Sigmoid colon (tissue), 7 donors: ENCODE data around the gene RSBN1L. TPM values are rescaled to one million over a fixed set of nuclear protein-coding genes. Genes with fewer than 3 reads are reported as not detected.

ENCODE experiments used
- DNase-seq: peaks from one replicate; pipeline ENCODE4 v3.0.0-alpha.2; 2019
- H3K27ac ChIP-seq, 4 donors: fragments of 200-600 bp; sonication (generic); one replicate each; pipeline ENCODE4 v1.5.1; 2016 to 2019; ENCODE audit warnings: mild to moderate bottlenecking in 1 of 4
- H3K27me3 ChIP-seq, 3 donors: fragments of 200-600 bp; sonication (generic); one replicate each; pipeline ENCODE4 v1.5.1; 2019; ENCODE audit warnings: mild to moderate bottlenecking in 1 of 3
- H3K36me3 ChIP-seq, 4 donors: fragments of 200-600 bp; sonication (generic); one replicate each; pipeline ENCODE4 v1.5.1; 2016 to 2019
- H3K4me1 ChIP-seq, 4 donors: fragments of 200-600 bp; sonication (generic); one replicate each; pipeline ENCODE4 v1.5.1; 2017 to 2019
- H3K4me3 ChIP-seq, 4 donors: fragments of 200-600 bp; sonication (generic); one replicate each; pipeline ENCODE4 v1.5.1; 2017 to 2019; ENCODE audit warnings: mild to moderate bottlenecking in 2 of 4, moderate library complexity in 1 of 4
- H3K9me3 ChIP-seq, 4 donors: fragments of 200-600 bp in 3 of 4; sonication (generic) in 3 of 4; one replicate each; pipeline versions ENCODE4 v1.5.1 to v1.6.1; 2013 to 2019
- CTCF ChIP-seq, 4 experiments: fragments of 450-650 bp in 3 of 4; fragments of 200-600 bp in 1 of 4; IDR thresholded peaks; one replicate each; pipeline ENCODE4 v1.5.1; 2016 to 2019; ENCODE audit warnings: antibody characterized with exemption in 4 of 4, mild to moderate bottlenecking in 3 of 4, moderate library complexity in 2 of 4
- EP300 ChIP-seq, 4 donors: sonication (generic); formaldehyde crosslinking; IDR thresholded peaks; one replicate each; pipeline ENCODE4 v1.6.1; 2017; ENCODE audit warnings: antibody characterized with exemption in 4 of 4
- POLR2A ChIP-seq, 2 donors: fragments of 450-650 bp; IDR thresholded peaks; one replicate each; pipeline ENCODE4 v1.6.1; 2016; ENCODE audit warnings: antibody characterized with exemption in 2 of 2, mild to moderate bottlenecking in 2 of 2, moderate library complexity in 2 of 2
- POLR2AphosphoS5 ChIP-seq, 4 donors: sonication (generic); formaldehyde crosslinking; IDR thresholded peaks; one replicate each; pipeline ENCODE4 v1.6.1; 2017; ENCODE audit warnings: antibody characterized with exemption in 4 of 4
- WGBS, 2 donors: extraction: QIAGEN DNeasy Blood & Tissue Kit; methylation state at CpG; one replicate each; pipeline ENCODE4 v1.1.7; 2013; 5-methylcytosine and 5-hydroxymethylcytosine counted together
- intact Hi-C: fragments of 100-400 bp; cut with DNase I; formaldehyde crosslinking; loops from one replicate; pipeline ENCODE4 v1.15.1; 2023
- polyA plus RNA-seq, 3 donors: library from polyadenylated mRNA; stranded (reverse); fragments of 200-250 nt; gene quantifications; one replicate each; pipeline ENCODE4 v1.2.3, GENCODE V29; 2013
- total RNA-seq, 4 donors: library from RNA; depleted of rRNA; stranded (reverse); fragments of >200 nt; gene quantifications; one replicate each; pipeline ENCODE4 v1.1.0, GENCODE V29; 2016
- donor health status: healthy with polysubstance abuse.
- donor health status: Bipolar disorder and iron deficiency.
- donor health status: healthy.

RSBN1L gene
- total and polyA plus RNA-seq, 7 donors, result 6.0 to 50.4 (median 29.3) TPM

- intact Hi-C loops, result no loop called here
- 21 to 74% methylated on average over 6 of the region's 6 CpGs for WGBS, 2 donors
- no peaks in the 10 kb centered on the region for H3K36me3 ChIP-seq
- no peaks in the 10 kb centered on the region for H3K9me3 ChIP-seq
- TF ChIP-seq EP300 (IDR thresholded peaks at IDR 0.05) (no peak), POLR2A (IDR thresholded peaks at IDR 0.05) (no peak), CTCF (IDR thresholded peaks at IDR 0.05) (no peak), POLR2AphosphoS5 (IDR thresholded peaks at IDR 0.05) (no peak)
- H3K27ac ChIP-seq, result no peak overlapping the region
- no peak overlapping the region for H3K4me3 ChIP-seq
- no peaks in the 10 kb centered on the region for H3K27me3 ChIP-seq
- no peak for DNase-seq
- H3K4me1 ChIP-seq, result no peaks in the 10 kb centered on the region
Observed at GRCh38 chr7:77667459-77668086, 28.7 kb upstream of the RSBN1L start.

- 55 to 78% methylated on average over 5 of the region's 5 CpGs for WGBS, 2 donors
- Histone ChIP-seq H3K27me3 (no peaks in the 10 kb centered on the region), H3K4me1 (peaks cover 0 to 4% (median 2%) of the 10 kb centered on the region in 4 donors), H3K9me3 (no peaks in the 10 kb centered on the region), H3K36me3 (no peaks in the 10 kb centered on the region), H3K27ac (no peak overlapping the region), H3K4me3 (no peak overlapping the region)
- DNase-seq, result no peak
- intact Hi-C loops, result no loop called here
- TF ChIP-seq EP300 (IDR thresholded peaks at IDR 0.05) (no peak), POLR2A (IDR thresholded peaks at IDR 0.05) (no peak), POLR2AphosphoS5 (IDR thresholded peaks at IDR 0.05) (no peak), CTCF (IDR thresholded peaks at IDR 0.05) (no peak)
Observed at GRCh38 chr7:77674878-77675277, 21.4 kb upstream of the RSBN1L start.

GRCh38 chr7:77679608-77680007 is 16.7 kb upstream of the RSBN1L start:
- no peaks in the 10 kb centered on the region for H3K27me3 ChIP-seq
- H3K27ac ChIP-seq, result no peak overlapping the region
- no peak for DNase-seq
- peaks cover 0 to 12% (median 6%) of the 10 kb centered on the region in 4 donors for H3K4me1 ChIP-seq
- H3K36me3 ChIP-seq, result peaks cover 0 to 15% (median 0%) of the 10 kb centered on the region in 4 donors
- intact Hi-C loops, result no loop called here
- no peak overlapping the region for H3K4me3 ChIP-seq
- no peaks in the 10 kb centered on the region for H3K9me3 ChIP-seq
- no peak for TF ChIP-seq POLR2AphosphoS5 (IDR thresholded peaks at IDR 0.05)
- no peak for TF ChIP-seq POLR2A (IDR thresholded peaks at IDR 0.05)
- TF ChIP-seq CTCF (IDR thresholded peaks at IDR 0.05), result no peak
- no peak for TF ChIP-seq EP300 (IDR thresholded peaks at IDR 0.05)

- no peak overlapping the region for H3K27ac ChIP-seq
- 77 to 95% methylated on average over 7 of the region's 7 CpGs for WGBS, 2 donors
- peaks cover 0 to 19% (median 13%) of the 10 kb centered on the region in 4 donors for H3K4me1 ChIP-seq
- no peaks in the 10 kb centered on the region for H3K9me3 ChIP-seq
- H3K27me3 ChIP-seq, result no peaks in the 10 kb centered on the region
- no peak for DNase-seq
- intact Hi-C loops, result no loop called here
- no peak for TF ChIP-seq EP300 (IDR thresholded peaks at IDR 0.05)
- no peak for TF ChIP-seq POLR2AphosphoS5 (IDR thresholded peaks at IDR 0.05)
- TF ChIP-seq POLR2A (IDR thresholded peaks at IDR 0.05), result no peak
- no peak for TF ChIP-seq CTCF (IDR thresholded peaks at IDR 0.05)
- peaks cover 0 to 15% (median 0%) of the 10 kb centered on the region in 4 donors for H3K36me3 ChIP-seq
- no peak overlapping the region for H3K4me3 ChIP-seq
Observed at GRCh38 chr7:77680266-77680665, 16.0 kb upstream of the RSBN1L start.

GRCh38 chr7:77684030-77684429 is 12.2 kb upstream of the RSBN1L start:
- 61 to 66% methylated on average over 9 of the region's 9 CpGs for WGBS, 2 donors
- Histone ChIP-seq H3K4me1 (peaks cover 0 to 42% (median 27%) of the 10 kb centered on the region in 4 donors), H3K27ac (peak overlapping the region; percentile 57 to 67 (median 60)), H3K27me3 (no peaks in the 10 kb centered on the region), H3K4me3 (no peak overlapping the region), H3K9me3 (no peaks in the 10 kb centered on the region), H3K36me3 (peaks cover 0 to 15% (median 0%) of the 10 kb centered on the region in 4 donors)
- TF ChIP-seq POLR2AphosphoS5 (IDR thresholded peaks at IDR 0.05) (peak in 2 of 4 donors; percentile 16 to 33), POLR2A (IDR thresholded peaks at IDR 0.05) (no peak)
- no peak for DNase-seq
- intact Hi-C loops, result no loop called here
